HCT116 (cell line): ENCODE results near the gene CAPN3.

Experiments
- POLR2A ChIP-seq: IDR thresholded peaks from 2 replicates; pipeline ENCODE4 v1.7.0; 2011; ENCODE audit warnings: borderline replicate concordance; ENCODE audit not compliant: insufficient read depth, insufficient read length; ENCODE audit errors: extremely low read depth
- SIN3A ChIP-seq: IDR thresholded peaks from 2 replicates; pipeline ENCODE4 v1.6.1; 2012; ENCODE audit warnings: low read depth
- ZNF274 ChIP-seq: fragments of 200-500 bp; sonication (Bioruptor generic); IDR thresholded peaks from 2 replicates; pipeline ENCODE4 v1.6.1; 2014; ENCODE audit warnings: mild to moderate bottlenecking, low read depth, low read length, inconsistent platforms

GRCh38 chr15:42457445-42458442, 98.4 kb downstream of the CAPN3 start:
- TF ChIP-seq ZNF274 (no peak), SIN3A (no peak), POLR2A (no peak)
